Keratinocyte (primary cell): Measurements from ENCODE around the gene NAP1L5. TPM values are rescaled to one million over a fixed set of nuclear protein-coding genes. Genes with fewer than 3 reads are reported as not detected.

Source experiments
- DNase-seq: peaks from one replicate; pipeline ENCODE4 v3.0.0-alpha.2; 2011; ENCODE audit warnings: low read depth, missing footprints, low spot score
- FAIRE-seq: peaks from 2 replicates; lab custom pipeline; 2011; peaks lifted over from hg19 to GRCh38; lab: Jason Lieb, UNC
- H2AFZ ChIP-seq: 2 replicates; pipeline ENCODE4 v1.6.0; 2012; ENCODE audit warnings: low read length, control low read depth, inconsistent platforms; ENCODE audit not compliant: control insufficient read depth
- H3K27ac ChIP-seq: 2 replicates; pipeline ENCODE4 v1.5.1; 2011; ENCODE audit warnings: low read length; ENCODE audit not compliant: control insufficient read depth, insufficient read depth
- H3K27me3 ChIP-seq: 3 replicates; pipeline ENCODE4 v1.6.0; 2011; ENCODE audit warnings: low read length; ENCODE audit not compliant: control insufficient read depth, insufficient read depth; ENCODE audit errors: extremely low read depth
- H3K36me3 ChIP-seq, 2 experiments: 2 replicates in 1 of 2; 3 replicates in 1 of 2; pipeline ENCODE4 v1.5.1; 2011; ENCODE audit warnings: low read length in 2 of 2, mild to moderate bottlenecking in 1 of 2; ENCODE audit not compliant: control insufficient read depth in 2 of 2, insufficient read depth in 2 of 2; ENCODE audit errors: extremely low read depth in 1 of 2
- H3K4me1 ChIP-seq: 3 replicates; pipeline ENCODE4 v1.5.1; 2011; ENCODE audit warnings: low read length; ENCODE audit not compliant: control insufficient read depth, insufficient read depth; ENCODE audit errors: extremely low read depth
- H3K4me2 ChIP-seq: 3 replicates; pipeline ENCODE4 v1.6.0; 2011; ENCODE audit warnings: low read depth, low read length; ENCODE audit not compliant: control insufficient read depth, insufficient read depth; ENCODE audit errors: extremely low read depth
- H3K4me3 ChIP-seq, 3 experiments: fragments of 200-600 bp in 1 of 3; sonication (generic) in 1 of 3; 2 replicates in 2 of 3; 3 replicates in 1 of 3; pipeline ENCODE4 v1.5.1; 2011 to 2016; ENCODE audit warnings: low read length in 3 of 3, mild to moderate bottlenecking in 3 of 3, control low read depth in 2 of 3, inconsistent platforms in 1 of 3, low read depth in 1 of 3, mixed read lengths in 1 of 3, mixed run types in 1 of 3, moderate library complexity in 1 of 3; ENCODE audit not compliant: control insufficient read depth in 2 of 3, insufficient read depth in 2 of 3; ENCODE audit errors: extremely low read depth in 1 of 3
- H3K79me2 ChIP-seq: 2 replicates; pipeline ENCODE4 v1.6.0; 2012; ENCODE audit warnings: low read length; ENCODE audit not compliant: control insufficient read depth, insufficient read depth
- H3K9ac ChIP-seq: 3 replicates; pipeline ENCODE4 v1.6.0; 2011; ENCODE audit warnings: low read length; ENCODE audit not compliant: control insufficient read depth, insufficient read depth; ENCODE audit errors: extremely low read depth
- H3K9me1 ChIP-seq: 3 replicates; pipeline ENCODE4 v1.6.0; 2011; ENCODE audit warnings: low read length; ENCODE audit not compliant: control insufficient read depth, insufficient read depth; ENCODE audit errors: extremely low read depth
- H3K9me3 ChIP-seq: 2 replicates; pipeline ENCODE4 v1.5.1; 2012; ENCODE audit warnings: low read depth, low read length; ENCODE audit not compliant: control insufficient read depth
- H4K20me1 ChIP-seq: 3 replicates; pipeline ENCODE4 v1.6.0; 2011; ENCODE audit warnings: low read length; ENCODE audit not compliant: control insufficient read depth, insufficient read depth; ENCODE audit errors: extremely low read depth
- CTCF ChIP-seq, 3 experiments: IDR thresholded peaks in 1 of 3; conservative IDR thresholded peaks in 1 of 3; optimal IDR thresholded peaks in 1 of 3; 2 replicates in 2 of 3; 3 replicates in 1 of 3; pipeline versions ENCODE3 to v1.5.1; 2011; ENCODE audit warnings: low read length in 3 of 3, mild to moderate bottlenecking in 3 of 3, moderate library complexity in 2 of 3, control low read depth in 1 of 3, inconsistent platforms in 1 of 3; ENCODE audit not compliant: insufficient read depth in 2 of 3; ENCODE audit errors: extremely low read depth in 1 of 3
- EZH2 ChIP-seq: IDR thresholded peaks from one replicate; pipeline ENCODE4 v1.6.1; 2012; ENCODE audit warnings: inconsistent platforms, mild to moderate bottlenecking, low read length, moderate library complexity
- dilution Hi-C: fragments of 300-500 bp; cut with MboI; formaldehyde crosslinking; loops from one replicate; pipeline ENCODE4 v1.7.0; 2020; ENCODE audit warnings: low sequenced_read_pairs; ENCODE audit not compliant: extremely low pct_ligation_motif_present
- polyA plus RNA-seq, 5 experiments: library from polyadenylated mRNA; depleted of rRNA in 3 of 5; stranded (reverse) in 3 of 5; stranded (forward) in 1 of 5; unstranded in 1 of 5; fragments of >200 nt; gene quantifications; 1 replicate in 1 of 5; 2 replicates in 3 of 5; 3 replicates in 1 of 5; pipeline versions ENCODE4 v1.2.1 to v1.2.3, GENCODE V29; 2011 to 2012; ENCODE audit warnings: missing spikeins in 2 of 5, low read depth in 1 of 5, low replicate concordance in 1 of 5

Gene NAP1L5
- polyA plus RNA-seq, 1 donor (not counting 4 experiments of a cell fraction or from before 2014, with no cell fraction given): 1.8 TPM

- no peaks in the 10 kb centered on the region for H3K9me1 ChIP-seq
- H3K9me3 ChIP-seq: no peaks in the 10 kb centered on the region
- no peak overlapping the region for H3K9ac ChIP-seq
- TF ChIP-seq EZH2 (no peak), CTCF (optimal IDR thresholded peaks at IDR 0.05 in 1 of 3, IDR thresholded peaks at IDR 0.05 in 1 of 3, conservative IDR thresholded peaks at IDR 0.05 in 1 of 3; ENCODE audit: extremely low read depth in 1 of 3, insufficient read depth in 2 of 3, low read length in 3 of 3) (no peak)
- H4K20me1 ChIP-seq: no peaks in the 10 kb centered on the region
- H3K27me3 ChIP-seq: no peaks in the 10 kb centered on the region
- H2AFZ ChIP-seq: no peak overlapping the region
- H3K36me3 ChIP-seq: peaks cover 19 to 35% of the 10 kb centered on the region in 2 experiments
- no peaks in the 10 kb centered on the region for H3K4me1 ChIP-seq
- H3K79me2 ChIP-seq: no peaks in the 10 kb centered on the region
- FAIRE-seq (no peak), DNase-seq (no peak)
- dilution Hi-C loops: no loop called here
- H3K27ac ChIP-seq: no peak overlapping the region
- H3K4me2 ChIP-seq: no peak overlapping the region
- H3K4me3 ChIP-seq: no peak overlapping the region
Measured at GRCh38 chr4:88725986-88726385, 28.4 kb upstream of the NAP1L5 start.

GRCh38 chr4:88725143-88725542 is 27.5 kb upstream of the NAP1L5 start:
- FAIRE-seq (no peak), DNase-seq (no peak)
- Histone ChIP-seq H3K9ac (no peak overlapping the region), H3K9me3 (no peaks in the 10 kb centered on the region), H3K4me2 (no peak overlapping the region), H3K27me3 (no peaks in the 10 kb centered on the region), H2AFZ (no peak overlapping the region), H3K9me1 (no peaks in the 10 kb centered on the region), H3K27ac (no peak overlapping the region), H3K79me2 (no peaks in the 10 kb centered on the region), H3K4me1 (no peaks in the 10 kb centered on the region), H4K20me1 (no peaks in the 10 kb centered on the region), H3K4me3 (no peak overlapping the region), H3K36me3 (peaks cover 20 to 38% of the 10 kb centered on the region in 2 experiments)
- TF ChIP-seq CTCF (optimal IDR thresholded peaks at IDR 0.05 in 1 of 3, IDR thresholded peaks at IDR 0.05 in 1 of 3, conservative IDR thresholded peaks at IDR 0.05 in 1 of 3; ENCODE audit: extremely low read depth in 1 of 3, insufficient read depth in 2 of 3, low read length in 3 of 3): no peak
- TF ChIP-seq EZH2: no peak
- dilution Hi-C loops: no loop called here
